Neural cell (in vitro differentiated cells): ENCODE results near the gene NOL8. TPM values are rescaled to one million over a fixed set of nuclear protein-coding genes. Genes with fewer than 3 reads are reported as not detected.

ENCODE experiments used
- H2AFZ ChIP-seq: fragments of 200-600, 300-800 bp; sonication (generic), shearing (Covaris generic); 2 replicates; pipeline ENCODE4 v1.6.0; 2014; ENCODE audit warnings: low read depth, mild to moderate bottlenecking, antibody characterized with exemption, low read length, moderate library complexity
- H3F3A ChIP-seq: fragments of 200-600 bp; shearing (Covaris generic); 2 replicates; pipeline ENCODE4 v1.6.1; 2016; ENCODE audit warnings: mild to moderate bottlenecking, moderate library complexity, mixed read lengths, antibody characterized with exemption, low read length; ENCODE audit not compliant: insufficient read depth, poor library complexity, severe bottlenecking
- H3K27ac ChIP-seq: fragments of 200-600, 300-800 bp; sonication (generic), shearing (Covaris generic); 2 replicates; pipeline ENCODE4 v1.5.1; 2014; ENCODE audit warnings: mild to moderate bottlenecking, low read length, moderate library complexity
- H3K27me3 ChIP-seq: fragments of 300-800, 200-600 bp; sonication (generic), shearing (Covaris generic); 2 replicates; pipeline ENCODE4 v1.6.0; 2014; ENCODE audit warnings: mild to moderate bottlenecking, low read depth, low read length, moderate library complexity; ENCODE audit not compliant: insufficient read depth
- H3K36me3 ChIP-seq: fragments of 300-800, 200-600 bp; sonication (generic), shearing (Covaris generic); 2 replicates; pipeline ENCODE4 v1.5.1; 2014; ENCODE audit warnings: mild to moderate bottlenecking, antibody characterized with exemption, low read length, moderate library complexity; ENCODE audit not compliant: insufficient read depth
- H3K4me2 ChIP-seq: fragments of 300-800, 200-600 bp; sonication (generic), shearing (Covaris generic); 2 replicates; pipeline ENCODE4 v1.6.0; 2014; ENCODE audit warnings: mild to moderate bottlenecking, low read length
- H3K4me3 ChIP-seq: fragments of 300-800, 200-600 bp; sonication (generic), shearing (Covaris generic); 2 replicates; pipeline ENCODE4 v1.5.1; 2014; ENCODE audit warnings: mild to moderate bottlenecking, low read length, moderate library complexity
- H3K79me2 ChIP-seq: fragments of 200-600 bp; shearing (Covaris generic); replicated peaks from 2 replicates; pipeline ENCODE4 v1.6.0; 2014; ENCODE audit warnings: mild to moderate bottlenecking, low read length, moderate library complexity; ENCODE audit not compliant: insufficient read depth
- H3K9ac ChIP-seq: fragments of 300-800, 200-600 bp; sonication (generic), shearing (Covaris generic); 2 replicates; pipeline ENCODE4 v1.6.1; 2016; ENCODE audit warnings: mild to moderate bottlenecking, low read length, mixed read lengths
- H3K9me2 ChIP-seq: fragments of 200-600 bp; shearing (Covaris generic); 2 replicates; pipeline ENCODE4 v1.6.1; 2016; ENCODE audit warnings: mild to moderate bottlenecking, low read length, mixed read lengths; ENCODE audit not compliant: insufficient read depth
- H3K9me3 ChIP-seq: fragments of 200-600, 300-800 bp; sonication (generic), shearing (Covaris generic); 2 replicates; pipeline ENCODE4 v1.6.1; 2016; ENCODE audit warnings: mild to moderate bottlenecking, mixed run types, low read length, moderate library complexity, mixed read lengths
- H4K20me1 ChIP-seq: fragments of 200-600 bp; shearing (Covaris generic); 2 replicates; pipeline ENCODE4 v1.6.1; 2016; ENCODE audit warnings: mild to moderate bottlenecking, mixed run types; ENCODE audit not compliant: insufficient read depth
- EP300 ChIP-seq: fragments of 450-650 bp; conservative IDR thresholded peaks from 2 replicates; pipeline ENCODE4 v1.6.1; 2014; ENCODE audit warnings: antibody characterized with exemption, mild to moderate bottlenecking, moderate library complexity; ENCODE audit not compliant: poor library complexity, severe bottlenecking
- EZH2 ChIP-seq: fragments of 200-600, 300-800 bp; shearing (Covaris generic), sonication (generic); IDR thresholded peaks from 2 replicates; pipeline ENCODE4 v1.6.1; 2014; ENCODE audit warnings: antibody characterized with exemption, low read length, borderline replicate concordance, mild to moderate bottlenecking; ENCODE audit not compliant: insufficient read depth, poor library complexity, severe bottlenecking
- MXI1 ChIP-seq: fragments of 450-650 bp; conservative IDR thresholded peaks from 2 replicates; pipeline ENCODE4 v1.6.1; 2014; ENCODE audit warnings: antibody characterized with exemption, mild to moderate bottlenecking; ENCODE audit not compliant: poor library complexity, severe bottlenecking
- POLR2AphosphoS5 ChIP-seq: IDR thresholded peaks from 2 replicates; pipeline ENCODE4 v1.6.1; 2012
- RAD21 ChIP-seq: fragments of 450-650 bp; conservative IDR thresholded peaks from 2 replicates; pipeline ENCODE4 v1.6.1; 2014; ENCODE audit warnings: antibody characterized with exemption, mild to moderate bottlenecking, moderate library complexity
- SMC3 ChIP-seq: fragments of 450-650 bp; conservative IDR thresholded peaks from 2 replicates; pipeline ENCODE4 v1.6.1; 2014; ENCODE audit warnings: antibody characterized with exemption, mild to moderate bottlenecking, moderate library complexity; ENCODE audit not compliant: poor library complexity
- TAF1 ChIP-seq: IDR thresholded peaks from 2 replicates; pipeline ENCODE4 v1.6.1; 2012; ENCODE audit warnings: low read depth
- polyA plus RNA-seq: library from polyadenylated mRNA; depleted of rRNA; stranded (reverse); fragments of >200 nt; gene quantifications from 2 replicates; pipeline ENCODE4 v1.2.3, GENCODE V29; 2014
- TF ChIP-seq, protein P1 (sequence below): IDR thresholded peaks from 2 replicates; pipeline ENCODE4 v1.6.1; 2012; ENCODE audit warnings: borderline replicate concordance
- TF ChIP-seq, protein P2 (sequence below): fragments of 450-650 bp; IDR thresholded peaks from 2 replicates; pipeline ENCODE4 v1.5.1; 2014; ENCODE audit warnings: antibody characterized with exemption, mild to moderate bottlenecking, moderate library complexity; ENCODE audit not compliant: poor library complexity, severe bottlenecking

The NOL8 gene
- polyA plus RNA-seq, 1 donor from 2014 or later = 25.3 TPM

DNA sequence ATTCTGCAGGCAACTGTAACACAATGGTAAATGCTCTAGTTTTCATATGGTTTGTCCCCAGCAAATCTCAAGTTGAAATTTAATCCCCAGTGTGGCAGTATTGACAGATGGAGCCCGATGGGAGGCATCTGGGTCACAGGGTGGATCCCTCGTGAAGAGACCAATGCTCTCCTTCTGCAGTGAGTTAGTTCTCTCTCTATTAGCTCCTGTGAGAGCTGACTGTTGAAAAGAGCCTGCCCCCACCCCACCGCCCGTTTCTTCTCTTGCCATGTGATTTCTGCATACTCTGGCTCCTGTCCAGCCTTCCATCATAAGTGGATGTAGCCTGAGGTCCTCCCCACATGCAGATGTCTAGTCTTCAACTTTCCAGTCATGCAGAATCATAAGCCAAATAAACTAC lies 58.7 kb downstream of the NOL8 start:
- Histone ChIP-seq H3F3A (no peaks in the 10 kb centered on the region), H3K4me2 (no peak overlapping the region), H3K9me2 (no peaks in the 10 kb centered on the region), H3K79me2 (no peaks in the 10 kb centered on the region), H3K36me3 (peaks cover 19% of the 10 kb centered on the region), H4K20me1 (no peaks in the 10 kb centered on the region), H2AFZ (no peak overlapping the region), H3K27ac (no peak overlapping the region), H3K9me3 (no peaks in the 10 kb centered on the region), H3K9ac (no peak overlapping the region), H3K27me3 (no peaks in the 10 kb centered on the region), H3K4me3 (no peak overlapping the region)
- TF ChIP-seq TAF1 (no peak), SMC3 (no peak), EZH2 (no peak), RAD21 (no peak), POLR2AphosphoS5 (no peak), MXI1 (no peak), EP300 (no peak)
- TF ChIP-seq, protein P1, sequence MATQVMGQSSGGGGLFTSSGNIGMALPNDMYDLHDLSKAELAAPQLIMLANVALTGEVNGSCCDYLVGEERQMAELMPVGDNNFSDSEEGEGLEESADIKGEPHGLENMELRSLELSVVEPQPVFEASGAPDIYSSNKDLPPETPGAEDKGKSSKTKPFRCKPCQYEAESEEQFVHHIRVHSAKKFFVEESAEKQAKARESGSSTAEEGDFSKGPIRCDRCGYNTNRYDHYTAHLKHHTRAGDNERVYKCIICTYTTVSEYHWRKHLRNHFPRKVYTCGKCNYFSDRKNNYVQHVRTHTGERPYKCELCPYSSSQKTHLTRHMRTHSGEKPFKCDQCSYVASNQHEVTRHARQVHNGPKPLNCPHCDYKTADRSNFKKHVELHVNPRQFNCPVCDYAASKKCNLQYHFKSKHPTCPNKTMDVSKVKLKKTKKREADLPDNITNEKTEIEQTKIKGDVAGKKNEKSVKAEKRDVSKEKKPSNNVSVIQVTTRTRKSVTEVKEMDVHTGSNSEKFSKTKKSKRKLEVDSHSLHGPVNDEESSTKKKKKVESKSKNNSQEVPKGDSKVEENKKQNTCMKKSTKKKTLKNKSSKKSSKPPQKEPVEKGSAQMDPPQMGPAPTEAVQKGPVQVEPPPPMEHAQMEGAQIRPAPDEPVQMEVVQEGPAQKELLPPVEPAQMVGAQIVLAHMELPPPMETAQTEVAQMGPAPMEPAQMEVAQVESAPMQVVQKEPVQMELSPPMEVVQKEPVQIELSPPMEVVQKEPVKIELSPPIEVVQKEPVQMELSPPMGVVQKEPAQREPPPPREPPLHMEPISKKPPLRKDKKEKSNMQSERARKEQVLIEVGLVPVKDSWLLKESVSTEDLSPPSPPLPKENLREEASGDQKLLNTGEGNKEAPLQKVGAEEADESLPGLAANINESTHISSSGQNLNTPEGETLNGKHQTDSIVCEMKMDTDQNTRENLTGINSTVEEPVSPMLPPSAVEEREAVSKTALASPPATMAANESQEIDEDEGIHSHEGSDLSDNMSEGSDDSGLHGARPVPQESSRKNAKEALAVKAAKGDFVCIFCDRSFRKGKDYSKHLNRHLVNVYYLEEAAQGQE = no peak
- TF ChIP-seq, protein P2, sequence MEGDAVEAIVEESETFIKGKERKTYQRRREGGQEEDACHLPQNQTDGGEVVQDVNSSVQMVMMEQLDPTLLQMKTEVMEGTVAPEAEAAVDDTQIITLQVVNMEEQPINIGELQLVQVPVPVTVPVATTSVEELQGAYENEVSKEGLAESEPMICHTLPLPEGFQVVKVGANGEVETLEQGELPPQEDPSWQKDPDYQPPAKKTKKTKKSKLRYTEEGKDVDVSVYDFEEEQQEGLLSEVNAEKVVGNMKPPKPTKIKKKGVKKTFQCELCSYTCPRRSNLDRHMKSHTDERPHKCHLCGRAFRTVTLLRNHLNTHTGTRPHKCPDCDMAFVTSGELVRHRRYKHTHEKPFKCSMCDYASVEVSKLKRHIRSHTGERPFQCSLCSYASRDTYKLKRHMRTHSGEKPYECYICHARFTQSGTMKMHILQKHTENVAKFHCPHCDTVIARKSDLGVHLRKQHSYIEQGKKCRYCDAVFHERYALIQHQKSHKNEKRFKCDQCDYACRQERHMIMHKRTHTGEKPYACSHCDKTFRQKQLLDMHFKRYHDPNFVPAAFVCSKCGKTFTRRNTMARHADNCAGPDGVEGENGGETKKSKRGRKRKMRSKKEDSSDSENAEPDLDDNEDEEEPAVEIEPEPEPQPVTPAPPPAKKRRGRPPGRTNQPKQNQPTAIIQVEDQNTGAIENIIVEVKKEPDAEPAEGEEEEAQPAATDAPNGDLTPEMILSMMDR = no peak

DNA sequence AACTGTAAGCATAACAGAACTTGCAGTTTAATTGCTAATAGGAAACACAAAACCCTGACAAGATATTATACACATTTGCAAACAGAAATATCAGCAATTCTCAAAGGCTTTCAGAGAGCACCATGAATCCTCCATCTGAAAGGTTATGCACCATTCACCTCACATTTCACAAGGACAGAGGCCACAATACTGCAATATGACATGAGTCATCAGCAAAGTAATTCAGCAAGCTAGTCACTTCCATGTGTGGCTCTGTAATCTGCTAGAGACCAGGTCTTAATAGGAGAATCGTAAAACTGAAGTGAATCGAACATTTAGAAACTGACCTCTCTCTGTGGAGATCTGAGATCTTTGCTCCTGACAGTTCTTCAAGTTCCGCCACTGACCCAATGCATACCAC lies 60.0 kb downstream of the NOL8 start:
- Histone ChIP-seq H3K9ac (no peak overlapping the region), H3K27ac (no peak overlapping the region), H3K9me3 (no peaks in the 10 kb centered on the region), H3K4me3 (no peak overlapping the region), H2AFZ (no peak overlapping the region), H3K79me2 (no peaks in the 10 kb centered on the region), H3F3A (no peaks in the 10 kb centered on the region), H3K4me2 (no peak overlapping the region), H3K36me3 (peaks cover 19% of the 10 kb centered on the region), H3K9me2 (no peaks in the 10 kb centered on the region), H3K27me3 (no peaks in the 10 kb centered on the region), H4K20me1 (no peaks in the 10 kb centered on the region)
- no peak for TF ChIP-seq RAD21
- TF ChIP-seq POLR2AphosphoS5 = no peak

DNA sequence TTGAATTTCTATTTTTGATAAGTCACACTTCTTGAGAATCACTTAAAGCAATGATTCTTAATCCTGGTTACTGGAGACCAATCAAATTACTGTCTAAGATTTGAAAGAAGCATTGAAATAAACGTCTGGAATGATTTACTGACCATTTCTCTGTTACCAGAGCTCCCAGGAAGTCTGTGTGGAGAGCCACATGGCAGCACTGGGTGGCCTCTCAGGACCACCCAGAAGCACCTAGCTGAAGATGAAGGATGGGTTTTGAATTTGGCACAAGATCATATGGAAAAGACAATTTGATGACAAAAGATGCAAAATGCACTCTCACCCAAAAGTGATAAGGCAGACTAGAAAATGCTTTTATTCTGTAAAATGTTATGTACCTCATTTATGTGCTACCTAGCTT lies 62.0 kb downstream of the NOL8 start:
- H3K9ac ChIP-seq = no peak overlapping the region
- no peak overlapping the region for H2AFZ ChIP-seq
- no peaks in the 10 kb centered on the region for H3K9me3 ChIP-seq
- no peak overlapping the region for H3K4me2 ChIP-seq
- H3K4me3 ChIP-seq = no peak overlapping the region
- H3K79me2 ChIP-seq = no peaks in the 10 kb centered on the region
- no peaks in the 10 kb centered on the region for H3F3A ChIP-seq
- H3K9me2 ChIP-seq = no peaks in the 10 kb centered on the region
- no peaks in the 10 kb centered on the region for H3K27me3 ChIP-seq
- TF ChIP-seq SMC3 (no peak), POLR2AphosphoS5 (no peak), TAF1 (no peak), EP300 (no peak), RAD21 (no peak), MXI1 (no peak), EZH2 (no peak)
- TF ChIP-seq, protein P2 = no peak
- TF ChIP-seq, protein P1 = no peak
- no peak overlapping the region for H3K27ac ChIP-seq
- peaks cover 11% of the 10 kb centered on the region for H3K36me3 ChIP-seq
- no peaks in the 10 kb centered on the region for H4K20me1 ChIP-seq
